ENCODE measurements around the gene NFIA. TPM values are rescaled to one million over a fixed set of nuclear protein-coding genes. Genes with fewer than 3 reads are reported as not detected.

NFIA gene
- total and polyA plus RNA-seq, 5 experiments from 2014 or later = 6.3 to 7.8 (median 7.4) TPM

DNA sequence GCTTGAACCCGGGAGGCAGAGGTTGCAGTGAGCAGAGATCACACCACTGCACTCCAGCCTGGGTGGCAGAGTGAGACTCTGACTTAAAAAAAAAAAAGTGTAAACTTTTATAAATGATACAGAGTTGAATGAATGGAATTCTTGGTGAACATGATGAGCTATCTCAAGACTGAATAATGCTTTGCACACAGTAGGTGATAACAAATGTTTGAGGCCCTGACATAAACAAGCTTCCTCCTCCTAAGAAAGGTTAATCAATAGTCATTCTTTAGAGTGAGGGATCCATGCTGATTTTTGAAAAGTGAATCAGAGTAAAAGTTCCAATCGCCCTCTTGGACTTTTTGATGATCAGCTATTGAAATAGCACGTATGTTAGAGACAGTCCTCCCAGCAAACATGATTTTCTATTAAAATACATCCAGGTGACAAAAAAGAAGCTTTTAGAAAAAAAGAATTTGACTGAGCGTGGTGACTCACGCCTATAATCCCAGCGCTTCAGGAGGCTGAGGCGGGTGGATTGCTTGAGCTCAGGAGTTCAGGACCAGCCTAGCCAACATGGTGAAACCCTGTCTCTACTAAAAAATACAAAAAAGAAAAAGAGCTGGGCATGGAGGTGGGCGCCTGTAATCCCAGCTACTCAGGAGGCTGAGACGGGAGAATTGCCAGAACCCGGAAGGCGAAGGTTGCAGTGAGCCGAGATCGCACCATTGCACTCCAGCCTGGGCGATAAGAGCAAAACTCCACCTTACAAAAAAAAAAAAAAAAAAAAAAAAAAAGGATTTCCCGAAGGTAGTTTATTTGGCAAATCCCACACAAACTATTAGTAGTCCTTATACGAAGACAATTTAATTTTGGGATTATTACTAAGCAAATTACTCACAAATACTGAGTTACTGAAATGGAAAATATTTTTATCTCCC lies 181.8 kb downstream of the NFIA start:
- ATAC-seq = no peak
- H3K36me3 Mint-ChIP-seq = peaks cover 0 to 3% (median 0%) of the 10 kb centered on the region in 3 donors
- H3K27me3 Mint-ChIP-seq = peaks cover 0 to 4% (median 0%) of the 10 kb centered on the region in 5 donors
- POLR2A ChIA-PET = interaction anchor here (0.7 kb wide), 1 partner anchor 21 kb away, joined by 3 read pairs; no protein-coding TSS in a partner anchor
- H3K9me3 Mint-ChIP-seq = no peaks in the 10 kb centered on the region
- no peak overlapping the region for H3K27ac Mint-ChIP-seq
- peaks cover 0 to 2% (median 0%) of the 10 kb centered on the region in 4 donors for H3K4me1 Mint-ChIP-seq
- DNase-seq = no peak
- no peak overlapping the region for H3K4me3 Mint-ChIP-seq

- DNase-seq (no peak), ATAC-seq (no peak)
- Mint-ChIP-seq H3K9me3 (no peaks in the 10 kb centered on the region), H3K4me1 (peaks cover 0 to 2% (median 0%) of the 10 kb centered on the region in 4 donors), H3K27ac (no peak overlapping the region), H3K4me3 (no peak overlapping the region), H3K27me3 (no peaks in the 10 kb centered on the region), H3K36me3 (peaks cover 0 to 3% (median 0%) of the 10 kb centered on the region in 3 donors)
- POLR2A ChIA-PET = no interaction called here
Measured at GRCh38 chr1:61264825-61265242, 182.5 kb downstream of the NFIA start.

GRCh38 chr1:61265665-61266064 lies 183.3 kb downstream of the NFIA start:
- H3K4me3 Mint-ChIP-seq = no peak overlapping the region
- peaks cover 0 to 3% (median 0%) of the 10 kb centered on the region in 3 donors for H3K36me3 Mint-ChIP-seq
- POLR2A ChIA-PET = no interaction called here
- DNase-seq (no peak), ATAC-seq (no peak)
- no peak overlapping the region for H3K27ac Mint-ChIP-seq
- peaks cover 0 to 2% (median 0%) of the 10 kb centered on the region in 4 donors for H3K4me1 Mint-ChIP-seq
- H3K27me3 Mint-ChIP-seq = no peaks in the 10 kb centered on the region
- H3K9me3 Mint-ChIP-seq = no peaks in the 10 kb centered on the region

- peaks cover 0 to 3% (median 0%) of the 10 kb centered on the region in 3 donors for H3K36me3 Mint-ChIP-seq
- H3K9me3 Mint-ChIP-seq = no peaks in the 10 kb centered on the region
- peaks cover 0 to 2% (median 0%) of the 10 kb centered on the region in 4 donors for H3K4me1 Mint-ChIP-seq
- POLR2A ChIA-PET = no interaction called here
- no peaks in the 10 kb centered on the region for H3K27me3 Mint-ChIP-seq
- H3K27ac Mint-ChIP-seq = no peak overlapping the region
- ATAC-seq (no peak), DNase-seq (no peak)
- no peak overlapping the region for H3K4me3 Mint-ChIP-seq
Measured at GRCh38 chr1:61266738-61267137, 184.4 kb downstream of the NFIA start.

- no peaks in the 10 kb centered on the region for H3K27me3 Mint-ChIP-seq
- ATAC-seq = no peak
- POLR2A ChIA-PET = no interaction called here
- no peak overlapping the region for H3K4me3 Mint-ChIP-seq
- peaks cover 0 to 2% (median 0%) of the 10 kb centered on the region in 4 donors for H3K4me1 Mint-ChIP-seq
- DNase-seq = no peak
- H3K36me3 Mint-ChIP-seq = no peaks in the 10 kb centered on the region
- H3K9me3 Mint-ChIP-seq = no peaks in the 10 kb centered on the region
- H3K27ac Mint-ChIP-seq = no peak overlapping the region
Measured at GRCh38 chr1:61268546-61269240, 186.3 kb downstream of the NFIA start.

DNA sequence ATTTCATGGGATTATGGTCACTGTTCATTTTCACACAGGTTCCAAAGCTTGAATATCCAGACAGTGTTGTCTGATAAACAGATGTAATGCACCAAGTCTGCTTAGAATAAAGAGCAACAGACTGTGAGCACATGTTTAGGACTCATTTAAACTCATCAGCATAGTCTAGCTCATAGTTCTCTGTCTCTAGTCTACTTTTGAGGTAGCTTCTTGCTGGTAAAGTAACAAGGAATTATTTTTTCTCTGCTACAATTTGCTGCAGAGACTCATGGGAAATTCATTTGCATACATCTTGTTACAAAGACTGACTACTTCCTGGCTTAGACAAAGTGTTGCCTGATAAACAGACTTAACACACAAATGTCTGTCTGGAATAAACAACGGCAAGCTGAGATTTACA lies 187.2 kb downstream of the NFIA start:
- H3K27me3 Mint-ChIP-seq = no peaks in the 10 kb centered on the region
- H3K9me3 Mint-ChIP-seq = no peaks in the 10 kb centered on the region
- peaks cover 0 to 2% (median 0%) of the 10 kb centered on the region in 4 donors for H3K4me1 Mint-ChIP-seq
- no peak overlapping the region for H3K27ac Mint-ChIP-seq
- POLR2A ChIA-PET = no interaction called here
- no peak overlapping the region for H3K4me3 Mint-ChIP-seq
- H3K36me3 Mint-ChIP-seq = no peaks in the 10 kb centered on the region
- ATAC-seq (no peak), DNase-seq (no peak)

GRCh38 chr1:61270107-61270506 lies 187.7 kb downstream of the NFIA start:
- POLR2A ChIA-PET = no interaction called here
- DNase-seq (no peak), ATAC-seq (no peak)
- no peaks in the 10 kb centered on the region for H3K27me3 Mint-ChIP-seq
- no peak overlapping the region for H3K27ac Mint-ChIP-seq
- peaks cover 0 to 2% (median 0%) of the 10 kb centered on the region in 4 donors for H3K4me1 Mint-ChIP-seq
- no peak overlapping the region for H3K4me3 Mint-ChIP-seq
- no peaks in the 10 kb centered on the region for H3K36me3 Mint-ChIP-seq
- no peaks in the 10 kb centered on the region for H3K9me3 Mint-ChIP-seq

DNA sequence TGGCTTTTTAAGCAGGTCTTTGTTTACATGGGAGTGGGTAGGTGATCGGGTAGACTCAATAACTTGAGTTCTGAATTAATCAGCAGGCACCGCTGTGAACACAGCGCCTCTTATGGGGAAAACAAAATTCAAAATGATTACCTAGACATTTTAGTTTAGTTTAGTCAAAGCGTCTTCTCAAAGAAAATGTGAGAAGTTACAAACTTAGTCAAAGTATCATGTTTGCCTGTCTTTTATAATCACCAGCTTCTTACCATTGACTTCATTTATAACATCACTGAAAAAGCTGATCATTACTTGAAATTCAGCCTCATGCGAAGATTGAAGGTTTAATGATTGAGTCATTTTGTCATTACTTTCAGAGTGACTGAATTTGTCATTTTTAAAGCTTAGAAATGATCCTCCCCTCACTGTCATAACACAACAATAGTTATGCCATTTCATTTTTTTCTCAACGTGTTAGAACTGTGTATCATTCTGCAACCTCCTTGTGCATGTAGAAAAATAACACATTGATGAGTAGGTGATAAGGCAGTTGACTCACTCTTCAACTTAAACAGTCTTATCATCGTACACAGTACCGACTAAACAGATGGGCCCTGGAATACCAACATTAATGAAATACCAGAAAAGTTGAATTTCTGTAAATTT lies 188.5 kb downstream of the NFIA start:
- DNase-seq = no peak
- no peak overlapping the region for H3K4me3 Mint-ChIP-seq

GRCh38 chr1:61271412-61271789 lies 189.0 kb downstream of the NFIA start:
- Mint-ChIP-seq H3K9me3 (no peaks in the 10 kb centered on the region), H3K27ac (peak overlapping the region in 1 of 10 donors; percentile 57), H3K4me3 (no peak overlapping the region), H3K36me3 (no peaks in the 10 kb centered on the region), H3K27me3 (no peaks in the 10 kb centered on the region), H3K4me1 (peaks cover 0 to 2% (median 0%) of the 10 kb centered on the region in 4 donors)
- no peak for DNase-seq
- no peak for ATAC-seq
- POLR2A ChIA-PET = no interaction called here

More for the DNA sequence above, 188.5 kb downstream of the NFIA start:
- Mint-ChIP-seq H3K27me3 (no peaks in the 10 kb centered on the region), H3K9me3 (no peaks in the 10 kb centered on the region), H3K27ac (no peak overlapping the region), H3K36me3 (no peaks in the 10 kb centered on the region), H3K4me1 (peaks cover 0 to 2% (median 0%) of the 10 kb centered on the region in 4 donors)
- no peak for ATAC-seq
- POLR2A ChIA-PET = no interaction called here

- no peak overlapping the region for H3K27ac Mint-ChIP-seq
- H3K9me3 Mint-ChIP-seq = no peaks in the 10 kb centered on the region
- DNase-seq = no peak
- ATAC-seq = no peak
- POLR2A ChIA-PET = no interaction called here
- peaks cover 0 to under 1% (median 0%) of the 10 kb centered on the region in 3 donors for H3K36me3 Mint-ChIP-seq
- H3K27me3 Mint-ChIP-seq = no peaks in the 10 kb centered on the region
- no peaks in the 10 kb centered on the region for H3K4me1 Mint-ChIP-seq
- no peak overlapping the region for H3K4me3 Mint-ChIP-seq
Measured at GRCh38 chr1:61273167-61273705, 190.9 kb downstream of the NFIA start.

DNA sequence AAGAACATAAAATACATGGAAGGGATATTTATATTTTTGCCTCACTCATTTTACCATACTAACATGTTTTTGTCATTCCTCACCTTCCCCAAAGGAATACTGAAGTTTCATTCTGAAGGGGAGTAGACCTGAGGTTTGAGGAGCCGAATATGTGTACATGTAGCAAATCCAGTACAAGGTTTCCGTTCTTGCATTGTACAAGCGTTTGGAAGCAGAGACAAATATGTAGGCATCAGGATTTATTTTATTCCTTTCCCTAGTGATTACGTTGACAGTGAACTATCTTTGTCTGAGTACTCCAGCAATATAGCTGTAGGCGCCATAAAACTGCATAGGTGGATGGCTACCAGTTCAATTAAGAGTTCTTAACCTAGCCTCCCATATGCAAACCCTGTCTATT lies 191.5 kb downstream of the NFIA start:
- POLR2A ChIA-PET = no interaction called here
- no peak overlapping the region for H3K27ac Mint-ChIP-seq
- peaks cover 0 to 3% (median 0%) of the 10 kb centered on the region in 3 donors for H3K36me3 Mint-ChIP-seq
- DNase-seq = no peak
- H3K4me1 Mint-ChIP-seq = no peaks in the 10 kb centered on the region
- H3K4me3 Mint-ChIP-seq = no peak overlapping the region
- ATAC-seq = no peak
- H3K9me3 Mint-ChIP-seq = no peaks in the 10 kb centered on the region
- no peaks in the 10 kb centered on the region for H3K27me3 Mint-ChIP-seq

GRCh38 chr1:61274939-61275338 lies 192.6 kb downstream of the NFIA start:
- Mint-ChIP-seq H3K9me3 (no peaks in the 10 kb centered on the region), H3K4me1 (peaks cover 0 to 2% (median 0%) of the 10 kb centered on the region in 4 donors), H3K27ac (no peak overlapping the region), H3K36me3 (peaks cover 0 to 3% (median under 1%) of the 10 kb centered on the region in 3 donors), H3K4me3 (no peak overlapping the region), H3K27me3 (no peaks in the 10 kb centered on the region)
- POLR2A ChIA-PET = no interaction called here
- no peak for DNase-seq
- ATAC-seq = no peak

Measured in naive thymus-derived CD8-positive, alpha-beta T cell (primary cell).